ENCODE data around the gene RPL15.

RPL15 gene

GRCh38 chr3:23873941-23874340, 43.0 kb upstream of the RPL15 start:
- H3K4me3 ChIP-seq (ENCODE audit: low read depth, low read length) = no peak overlapping the region
- H3K4me1 ChIP-seq = no peaks in the 10 kb centered on the region
- no peaks in the 10 kb centered on the region for H3K36me3 ChIP-seq
- no peaks in the 10 kb centered on the region for H3K9me3 ChIP-seq
- DNase-seq = no peak
- no peak for TF ChIP-seq CTCF (IDR thresholded peaks at IDR 0.05; ENCODE audit: low read depth, low read length)
- H3K27me3 ChIP-seq = no peaks in the 10 kb centered on the region

- H3K4me1 ChIP-seq = no peaks in the 10 kb centered on the region
- H3K27me3 ChIP-seq = no peaks in the 10 kb centered on the region
- H3K36me3 ChIP-seq = no peaks in the 10 kb centered on the region
- TF ChIP-seq CTCF (IDR thresholded peaks at IDR 0.05; ENCODE audit: low read depth, low read length) = no peak
- DNase-seq = no peak
- H3K4me3 ChIP-seq (ENCODE audit: low read depth, low read length) = no peak overlapping the region
- H3K9me3 ChIP-seq = no peaks in the 10 kb centered on the region
Measured at GRCh38 chr3:23874359-23875112, 42.4 kb upstream of the RPL15 start.

- H3K27me3 ChIP-seq = no peaks in the 10 kb centered on the region
- H3K9me3 ChIP-seq = no peaks in the 10 kb centered on the region
- DNase-seq = no peak
- H3K4me3 ChIP-seq (ENCODE audit: low read depth, low read length) = no peak overlapping the region
- no peaks in the 10 kb centered on the region for H3K4me1 ChIP-seq
- no peaks in the 10 kb centered on the region for H3K36me3 ChIP-seq
- no peak for TF ChIP-seq CTCF (IDR thresholded peaks at IDR 0.05; ENCODE audit: low read depth, low read length)
Measured at GRCh38 chr3:23875113-23875725, 41.7 kb upstream of the RPL15 start.

GRCh38 chr3:23876923-23877322, 40.0 kb upstream of the RPL15 start:
- no peak for DNase-seq
- no peak overlapping the region for H3K4me3 ChIP-seq (ENCODE audit: low read depth, low read length)
- no peaks in the 10 kb centered on the region for H3K27me3 ChIP-seq
- TF ChIP-seq CTCF (IDR thresholded peaks at IDR 0.05; ENCODE audit: low read depth, low read length) = no peak
- H3K36me3 ChIP-seq = no peaks in the 10 kb centered on the region
- H3K4me1 ChIP-seq = no peaks in the 10 kb centered on the region
- H3K9me3 ChIP-seq = no peaks in the 10 kb centered on the region

GRCh38 chr3:23877329-23877980, 39.5 kb upstream of the RPL15 start:
- Histone ChIP-seq H3K9me3 (no peaks in the 10 kb centered on the region), H3K4me1 (no peaks in the 10 kb centered on the region), H3K27me3 (no peaks in the 10 kb centered on the region), H3K4me3 (ENCODE audit: low read depth, low read length) (no peak overlapping the region), H3K36me3 (no peaks in the 10 kb centered on the region)
- no peak for TF ChIP-seq CTCF (IDR thresholded peaks at IDR 0.05; ENCODE audit: low read depth, low read length)
- no peak for DNase-seq

- Histone ChIP-seq H3K4me1 (no peaks in the 10 kb centered on the region), H3K36me3 (no peaks in the 10 kb centered on the region), H3K4me3 (ENCODE audit: low read depth, low read length) (no peak overlapping the region), H3K9me3 (no peaks in the 10 kb centered on the region), H3K27me3 (no peaks in the 10 kb centered on the region)
- no peak for TF ChIP-seq CTCF (IDR thresholded peaks at IDR 0.05; ENCODE audit: low read depth, low read length)
- no peak for DNase-seq
Measured at GRCh38 chr3:23879485-23879884, 37.4 kb upstream of the RPL15 start.

Measured in BE2C (cell line).